Stimulated activated CD8-positive, alpha-beta memory T cell treated with anti-CD3 and anti-CD28 coated beads, Interleukin-12 subunit alpha, Interleukin-12 subunit beta, amount 100 ng/mL, for 4 hours (primary cell): ENCODE results near the gene CACNA1B.

Source experiments
- DNase-seq: peaks from one replicate; pipeline ENCODE4 v3.0.0-alpha.2; 2020; ENCODE audit warnings: low read depth

The CACNA1B gene

DNA sequence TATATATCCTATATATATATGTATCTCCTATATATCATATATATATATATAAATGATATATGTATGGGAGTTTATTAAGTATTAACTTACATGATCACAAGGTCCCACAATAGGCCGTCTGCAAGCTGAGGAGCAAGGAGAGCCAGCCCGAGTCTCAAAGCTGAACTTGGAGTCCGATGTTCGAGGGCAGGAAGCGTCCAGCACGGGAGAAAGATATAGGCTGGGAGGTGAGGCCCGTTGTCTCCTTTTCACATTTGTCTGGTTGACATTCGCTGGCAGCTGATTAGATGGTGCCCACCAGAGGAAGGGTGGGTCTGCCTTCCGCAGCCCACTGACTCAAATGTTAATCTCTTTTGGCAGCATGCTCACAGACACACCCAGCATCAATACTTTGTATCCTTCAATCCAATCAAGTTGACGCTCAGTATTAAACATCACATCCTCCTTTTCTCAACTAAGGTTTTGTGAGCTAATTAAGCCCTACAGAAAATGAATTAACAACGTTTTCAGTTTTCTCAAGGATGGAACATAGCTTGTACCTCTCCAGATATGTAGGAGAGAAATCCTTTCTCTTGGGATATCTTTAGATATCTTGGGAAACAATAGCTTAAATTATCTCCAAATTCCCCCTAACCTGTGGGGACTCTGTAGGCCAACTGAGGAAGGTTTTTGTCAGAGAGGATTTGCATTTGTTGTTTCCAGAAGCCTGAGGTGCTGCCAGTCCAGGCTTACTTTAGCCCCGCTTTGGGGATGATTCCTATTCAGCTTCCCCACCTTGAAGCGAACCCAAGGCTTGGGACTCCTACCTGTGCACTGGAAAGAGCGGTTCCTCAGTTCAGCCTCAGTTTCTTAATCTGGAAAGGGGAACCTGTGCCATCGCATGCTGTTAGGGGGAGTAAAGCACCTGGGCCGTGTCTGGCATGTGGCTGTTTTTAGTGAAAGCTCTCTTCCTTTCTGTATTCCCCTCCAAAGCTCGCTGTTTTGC lies 163.2 kb downstream of the CACNA1B start:
- no peak for DNase-seq

DNA sequence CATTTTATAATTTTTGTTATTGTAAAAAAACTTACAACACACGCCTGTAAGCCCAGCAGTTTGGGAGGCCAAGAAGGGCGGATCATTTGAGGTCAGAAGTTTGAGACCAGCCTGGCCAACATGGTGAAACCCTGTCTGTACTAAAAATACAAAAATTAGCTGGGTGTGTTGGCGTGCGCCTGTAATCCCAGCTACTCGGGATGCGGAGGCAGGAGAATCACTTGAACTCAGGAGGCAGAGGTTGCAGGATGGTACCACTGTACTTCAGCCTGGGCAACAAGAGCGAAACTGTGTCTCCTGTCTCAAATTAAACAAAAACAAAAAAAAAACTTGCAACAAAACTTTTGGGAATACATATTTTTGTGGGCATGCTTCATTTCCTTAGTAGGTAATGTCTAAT lies 164.6 kb downstream of the CACNA1B start:
- no peak for DNase-seq

DNA sequence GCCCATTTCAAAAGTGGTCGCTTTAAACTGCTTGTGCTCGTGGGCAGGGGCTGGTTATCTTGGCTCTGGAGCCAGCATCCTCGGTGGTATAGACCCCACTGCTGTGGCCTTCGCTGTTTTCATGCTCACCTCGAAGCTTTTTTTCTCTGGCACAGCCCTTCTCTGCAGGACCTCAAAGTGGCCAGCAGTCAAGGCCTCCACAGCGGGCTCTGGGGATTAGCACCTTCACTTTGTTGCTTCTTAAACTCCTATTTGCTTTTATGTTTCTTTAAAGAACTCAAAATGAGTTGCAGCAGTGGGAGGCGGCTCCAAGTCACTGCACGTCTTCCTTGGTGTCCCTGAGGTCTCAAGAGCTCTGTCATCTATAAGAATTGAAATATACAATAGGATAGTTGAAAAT lies 165.1 kb downstream of the CACNA1B start:
- no peak for DNase-seq

DNA sequence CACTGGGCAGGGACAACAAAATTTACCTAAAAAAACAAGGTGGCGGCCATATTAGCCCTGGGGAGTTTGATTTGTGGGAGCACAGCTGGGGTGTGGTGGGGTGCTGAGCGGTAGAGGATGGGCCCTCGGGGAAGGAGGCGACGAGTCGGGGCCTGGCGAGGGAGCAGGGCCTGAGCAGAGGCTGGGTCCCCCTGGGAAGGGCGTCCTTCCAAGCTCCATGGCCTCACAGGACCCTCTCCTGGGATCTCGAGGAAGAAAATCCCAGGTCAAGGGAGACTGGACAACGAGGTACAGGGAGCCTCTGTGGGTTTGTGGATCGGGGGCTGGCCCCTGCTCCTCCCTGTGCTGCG lies 165.5 kb downstream of the CACNA1B start:
- no peak for DNase-seq

DNA sequence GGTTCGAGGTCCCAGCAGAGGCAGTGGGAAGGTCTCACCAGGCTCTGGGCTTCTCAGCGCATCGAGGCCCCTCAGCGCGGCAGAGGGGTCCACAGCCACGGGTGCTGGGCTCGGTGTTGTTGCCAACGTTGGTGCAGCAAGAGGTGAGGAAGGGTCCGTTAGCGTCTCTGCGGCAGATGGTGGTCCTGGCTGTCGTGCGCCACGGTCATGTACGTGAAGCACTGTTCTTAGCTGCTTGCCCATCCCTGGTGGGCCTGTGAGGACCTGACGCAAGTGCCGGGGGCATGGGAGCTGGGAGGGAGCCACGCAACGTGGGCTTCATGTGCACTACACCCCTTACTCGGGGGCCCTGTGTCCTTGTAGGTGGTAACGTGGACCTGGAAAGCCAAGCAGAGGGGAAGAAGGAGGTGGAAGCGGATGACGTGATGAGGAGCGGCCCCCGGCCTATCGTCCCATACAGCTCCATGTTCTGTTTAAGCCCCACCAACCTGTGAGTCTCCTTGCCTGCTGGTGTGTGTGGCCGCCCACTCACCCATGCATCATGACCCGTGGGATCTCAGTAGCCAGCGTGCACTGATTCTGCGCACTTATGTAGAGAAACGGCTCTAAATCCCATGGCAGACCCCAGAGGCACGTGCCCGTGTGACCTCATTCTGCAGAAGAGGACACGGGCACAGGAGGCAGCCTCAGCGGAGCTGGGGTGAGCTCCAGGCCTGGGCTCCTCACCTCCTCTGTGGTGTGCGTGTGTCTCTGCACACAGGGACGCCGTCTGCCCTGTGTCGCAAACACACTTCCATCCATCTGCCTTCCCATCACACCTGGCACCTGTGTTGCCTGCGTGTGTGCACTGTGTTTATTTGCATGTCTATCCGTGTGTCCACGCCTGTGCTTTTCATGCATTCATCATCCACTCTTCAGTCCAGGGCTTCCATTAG lies 166.1 kb downstream of the CACNA1B start:
- DNase-seq, result no peak

DNA sequence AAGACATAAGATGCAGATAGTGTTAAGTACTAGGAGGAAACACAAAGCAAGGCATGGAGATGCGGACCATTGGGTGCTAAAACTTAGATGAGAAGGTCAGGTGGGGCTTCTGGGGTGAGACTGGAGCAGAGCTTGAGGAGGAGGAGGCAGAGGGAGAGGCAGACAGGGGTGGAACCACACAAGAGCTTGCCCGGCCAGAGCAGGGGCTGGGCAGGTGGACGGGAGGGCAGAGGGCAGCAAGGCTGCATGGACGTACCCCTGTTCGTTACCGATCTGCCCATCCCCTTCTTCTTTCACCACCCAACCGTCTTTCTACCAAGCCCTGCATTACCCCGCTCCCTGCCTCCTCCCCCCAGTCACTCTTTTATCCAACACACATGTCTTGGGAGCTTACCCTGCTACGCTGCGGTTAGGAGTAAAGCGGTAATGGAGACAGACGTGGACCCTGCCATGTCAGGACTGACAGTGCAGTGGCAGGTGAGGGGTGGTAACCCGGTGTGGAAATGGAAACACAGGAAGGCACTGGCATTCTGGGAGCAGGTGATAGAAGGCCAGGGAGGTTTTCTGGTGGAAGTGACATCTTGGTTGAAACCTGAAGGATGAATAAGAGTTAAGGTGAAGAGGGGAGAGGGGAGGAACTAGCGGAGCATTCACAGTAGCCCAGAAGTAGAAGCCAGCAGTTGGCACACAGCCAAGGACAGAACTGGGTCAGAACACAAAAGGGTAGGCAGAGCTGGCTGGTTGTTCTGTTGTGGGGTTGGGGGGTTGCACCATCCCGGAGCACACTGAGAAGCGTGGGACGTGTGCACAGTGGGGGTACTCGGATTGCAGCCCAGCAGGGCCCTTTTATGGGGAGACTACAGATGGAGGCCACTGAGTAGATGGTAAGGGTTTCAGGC lies 167.2 kb downstream of the CACNA1B start:
- DNase-seq, result no peak

DNA sequence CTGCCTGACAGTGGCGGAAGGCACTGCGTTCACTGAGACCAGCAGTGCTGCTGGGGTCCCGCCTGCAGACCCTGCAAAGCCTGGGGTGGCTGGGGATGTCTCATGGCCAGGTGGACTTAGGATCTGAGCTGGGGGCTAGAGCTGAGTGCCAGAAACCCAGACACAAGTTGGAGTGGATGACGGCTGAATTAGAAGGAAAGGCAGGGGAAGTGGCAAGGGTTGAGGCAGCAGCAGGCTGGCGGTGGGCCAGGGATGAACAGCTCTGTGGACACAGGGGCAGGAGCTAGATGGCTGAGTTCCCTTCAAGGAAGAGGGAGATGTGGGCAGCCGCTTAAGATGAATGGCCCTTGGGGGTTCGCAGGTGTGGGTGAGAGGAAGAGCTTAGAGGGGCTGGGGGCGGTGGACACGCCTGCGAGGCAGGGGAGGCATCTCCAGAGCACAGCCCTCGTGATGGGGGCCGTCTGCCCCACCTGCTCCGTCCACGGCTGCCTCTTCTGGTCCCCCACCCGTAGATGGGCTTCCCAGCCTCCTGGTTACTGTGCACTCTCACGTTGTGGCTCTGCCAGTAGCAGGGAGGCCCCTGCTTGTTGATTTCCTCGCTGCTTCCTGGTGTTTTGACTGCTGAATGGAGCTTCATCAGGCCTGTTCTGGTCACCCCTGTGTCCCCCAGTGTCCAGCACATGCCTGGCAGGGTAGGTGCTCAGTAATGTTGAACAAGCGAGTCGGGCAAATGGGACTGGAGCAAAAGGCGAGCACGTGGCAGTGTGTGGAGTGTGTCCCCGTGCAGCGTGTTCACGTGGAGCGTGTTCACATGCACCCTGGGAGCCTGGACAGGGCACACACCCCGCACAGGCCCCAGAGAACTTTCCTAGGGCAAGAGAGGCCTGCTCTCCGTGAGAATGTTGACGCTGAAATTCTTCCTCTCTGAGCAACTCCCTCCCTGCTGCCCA lies 168.2 kb downstream of the CACNA1B start:
- DNase-seq, result no peak

DNA sequence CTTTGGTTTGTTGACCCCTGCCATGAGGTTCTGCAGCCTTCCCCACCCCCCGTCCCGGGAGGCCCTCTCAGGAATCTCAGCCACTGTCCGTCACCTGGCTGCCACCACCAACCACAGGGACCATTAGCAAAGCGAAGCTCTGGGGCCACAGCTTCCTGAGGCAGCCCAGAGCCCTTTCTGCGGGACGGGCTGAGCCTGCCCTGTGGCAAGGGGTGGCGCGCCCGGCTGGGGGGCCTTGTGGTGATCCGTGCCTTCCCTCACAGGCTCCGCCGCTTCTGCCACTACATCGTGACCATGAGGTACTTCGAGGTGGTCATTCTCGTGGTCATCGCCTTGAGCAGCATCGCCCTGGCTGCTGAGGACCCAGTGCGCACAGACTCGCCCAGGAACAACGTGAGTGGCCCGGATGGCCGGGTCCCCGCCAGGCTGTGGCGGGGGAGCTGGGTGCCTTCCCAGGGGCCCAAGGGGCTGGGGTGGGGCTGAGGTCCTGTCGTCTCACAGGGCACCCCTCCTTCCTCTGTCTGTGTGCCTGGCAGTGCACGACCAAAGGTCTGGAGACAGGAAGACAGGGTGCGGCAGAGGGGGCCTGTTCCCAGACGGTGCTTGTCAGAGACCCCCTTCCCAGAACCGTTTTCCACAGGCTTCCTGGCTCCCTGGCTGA lies 169.2 kb downstream of the CACNA1B start:
- DNase-seq, result no peak

DNA sequence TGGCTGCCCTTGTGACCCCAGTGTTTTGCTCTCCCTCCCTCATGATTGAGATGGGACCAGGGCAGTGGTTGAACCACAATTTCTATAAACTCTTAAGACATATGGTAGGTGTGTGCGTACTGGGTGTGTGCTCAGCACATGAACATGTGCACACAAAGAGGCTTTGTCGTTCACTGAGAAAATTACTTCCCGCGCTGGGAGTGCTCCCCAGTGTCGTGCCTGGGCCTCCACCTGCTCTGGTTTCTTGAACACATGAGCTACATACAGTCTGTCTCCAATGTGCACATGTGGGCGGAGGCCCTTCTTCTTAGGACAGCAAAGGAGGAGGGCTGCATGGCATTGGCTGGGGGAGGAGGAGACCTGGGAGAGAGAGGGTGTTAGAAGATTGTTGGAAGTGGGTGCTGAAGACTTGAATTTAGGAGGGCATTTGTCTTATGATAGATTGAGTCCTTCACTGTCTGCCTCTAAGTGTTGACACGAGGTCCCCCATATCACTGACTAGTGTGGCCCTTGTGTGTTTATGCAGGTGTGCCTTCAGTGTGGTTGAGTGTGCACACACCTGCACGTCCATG lies 170.0 kb downstream of the CACNA1B start:
- DNase-seq, result no peak

DNA sequence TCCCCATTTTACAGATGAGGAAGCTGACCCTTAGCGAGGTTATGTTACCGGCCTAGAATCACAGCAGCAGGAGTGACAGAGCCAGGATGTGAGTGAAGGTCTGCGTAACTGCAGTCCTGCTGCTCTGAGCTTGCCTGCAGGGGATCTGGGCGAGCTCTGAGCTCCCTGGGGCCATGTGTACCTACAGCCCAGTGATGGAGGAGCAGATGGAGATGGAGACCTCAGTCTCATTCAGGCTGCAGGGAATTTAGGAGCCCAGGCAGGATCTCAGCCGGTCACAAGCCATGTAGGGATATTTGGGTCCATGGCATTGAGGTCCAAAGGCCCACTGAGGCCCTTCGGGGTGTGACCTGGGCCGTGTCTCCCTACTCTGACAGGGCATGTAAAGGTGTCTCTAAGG lies 170.6 kb downstream of the CACNA1B start:
- no peak for DNase-seq

DNA sequence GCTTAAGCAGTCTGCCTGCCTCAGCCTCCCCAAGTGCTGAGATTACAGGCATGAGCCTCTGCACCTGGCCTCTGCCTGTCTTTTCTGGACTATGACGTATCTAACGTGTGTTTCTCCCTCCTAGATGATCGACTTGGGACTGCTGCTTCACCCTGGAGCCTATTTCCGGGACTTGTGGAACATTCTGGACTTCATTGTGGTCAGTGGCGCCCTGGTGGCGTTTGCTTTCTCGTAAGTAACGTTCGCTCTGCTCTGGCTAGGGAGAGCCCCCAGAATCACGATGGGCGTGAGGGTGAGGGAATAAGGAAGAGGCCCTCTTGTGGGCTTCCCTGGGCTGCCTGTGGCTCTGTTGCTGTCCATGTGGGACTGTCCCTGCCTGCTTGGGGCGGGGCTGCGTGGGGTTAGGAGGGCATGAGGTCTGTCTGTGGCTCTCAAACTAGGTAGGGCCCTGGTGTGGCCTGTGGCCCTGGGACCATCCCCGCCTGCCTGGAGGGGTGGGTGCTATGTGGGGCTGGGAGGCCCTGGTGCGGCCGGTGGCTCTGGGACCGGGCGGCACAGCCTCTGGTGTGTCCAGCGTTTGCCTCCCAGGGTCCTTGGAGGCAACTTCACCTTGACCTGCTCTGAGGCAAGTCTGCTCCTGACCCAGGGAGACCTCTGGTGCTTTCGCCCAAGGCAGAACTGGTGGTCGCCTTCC lies 171.7 kb downstream of the CACNA1B start:
- DNase-seq, result no peak

DNA sequence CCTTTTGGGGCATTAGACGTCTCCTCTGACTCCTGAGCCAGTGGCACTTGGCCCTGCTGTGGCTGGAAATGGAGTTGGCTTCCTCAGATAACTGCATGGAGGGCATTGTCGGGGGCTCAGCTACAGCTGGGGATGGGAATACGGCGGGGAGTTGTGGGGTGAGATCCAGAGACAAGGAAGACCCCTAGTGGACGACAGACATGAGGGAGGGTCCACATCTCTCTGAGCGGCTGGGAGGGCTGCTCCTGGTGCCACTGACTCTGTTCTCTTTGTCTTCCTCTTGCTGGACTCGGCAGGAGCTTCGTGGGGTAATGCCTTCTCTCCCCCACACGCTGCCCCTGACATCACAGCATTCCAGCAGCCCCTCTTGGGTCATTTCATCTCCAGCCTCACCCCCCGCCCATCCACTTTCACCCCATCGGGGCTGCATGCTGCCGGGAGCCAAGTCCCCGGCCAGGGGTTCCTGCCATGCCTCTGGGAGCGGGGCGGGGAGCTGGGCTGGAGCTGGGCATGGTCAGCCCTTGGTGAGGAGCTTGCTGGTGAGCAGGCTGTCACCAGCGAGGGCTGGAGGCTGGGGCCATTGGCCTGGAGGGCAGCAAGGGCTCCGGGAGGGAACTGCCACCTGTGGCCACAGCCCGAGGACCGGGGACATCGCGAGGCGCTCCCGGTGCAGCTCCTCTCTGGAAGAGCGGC lies 172.3 kb downstream of the CACNA1B start:
- DNase-seq, result no peak

DNA sequence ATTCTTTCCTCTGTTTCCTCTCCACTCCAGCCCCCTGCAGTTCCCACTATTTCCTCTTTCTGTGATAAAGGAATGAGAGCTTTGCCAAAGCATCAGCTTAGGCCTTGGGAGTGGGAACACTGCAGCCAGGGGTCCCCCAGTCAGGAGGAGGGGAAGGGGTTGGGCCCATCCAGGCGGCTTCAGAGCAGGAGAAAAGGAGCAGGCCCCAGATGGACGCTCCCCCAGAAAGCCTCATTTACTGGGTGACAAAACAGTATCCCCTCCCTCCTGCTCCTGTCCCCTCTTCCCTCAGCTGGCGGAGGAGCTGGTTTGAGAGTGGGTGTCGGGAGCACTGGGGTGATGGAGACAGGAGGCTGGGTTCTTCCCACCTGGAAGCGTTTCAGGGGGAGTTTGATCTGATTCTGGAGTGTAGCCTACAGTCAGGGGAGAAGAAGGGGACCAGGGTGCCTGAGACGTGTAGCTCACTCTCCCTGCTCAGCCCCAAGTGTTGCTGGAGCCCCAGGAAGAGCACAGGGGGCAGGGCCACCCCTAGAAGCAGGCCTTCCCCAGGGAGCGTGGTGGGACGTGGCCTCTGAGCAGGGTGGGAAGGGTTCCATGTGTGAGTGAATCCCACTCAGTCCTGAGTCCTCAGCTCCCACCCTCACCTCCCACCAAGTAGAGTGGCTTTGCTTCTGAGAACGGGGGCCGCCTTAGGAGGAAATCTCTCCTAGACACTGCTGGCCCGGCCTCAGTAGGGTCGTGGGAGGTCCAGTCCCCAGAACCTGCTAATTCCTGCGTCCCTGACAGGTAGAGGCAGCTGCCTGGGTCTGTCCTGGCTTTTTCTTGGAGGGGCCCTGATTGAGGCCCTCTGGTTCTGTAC lies 173.1 kb downstream of the CACNA1B start:
- DNase-seq, result no peak

DNA sequence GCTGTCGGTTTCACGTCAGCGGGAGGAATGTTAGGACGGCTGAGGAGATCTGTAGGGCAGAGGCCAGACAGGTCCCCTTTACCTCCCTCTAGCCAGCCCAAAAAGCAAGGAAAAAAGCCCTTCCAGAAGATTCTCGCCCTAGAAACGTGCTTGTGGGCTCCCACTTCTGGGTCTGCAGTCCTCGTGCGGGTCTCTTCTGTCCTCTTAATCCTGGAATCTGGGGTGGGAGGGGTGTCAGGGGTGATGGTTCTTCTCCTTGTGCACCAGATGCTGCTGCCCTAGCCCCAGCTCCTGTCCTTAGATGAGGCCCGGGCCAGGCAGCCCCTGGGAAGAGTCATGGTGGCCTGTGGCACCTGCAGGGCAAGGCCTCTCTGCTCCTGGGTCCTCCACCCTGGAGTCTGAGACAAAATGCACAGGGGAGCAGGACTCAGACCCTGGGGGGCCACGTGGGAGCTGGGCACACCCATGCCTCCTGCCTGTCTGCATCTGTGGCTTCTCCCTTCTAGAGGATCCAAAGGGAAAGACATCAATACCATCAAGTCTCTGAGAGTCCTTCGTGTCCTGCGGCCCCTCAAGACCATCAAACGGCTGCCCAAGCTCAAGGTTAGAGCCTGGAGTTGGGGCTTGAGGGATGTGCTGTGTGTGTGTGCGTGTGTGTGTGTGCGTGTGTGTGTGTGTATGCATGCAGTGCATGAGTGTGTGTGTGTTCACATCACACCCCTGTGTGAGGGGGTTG lies 174.2 kb downstream of the CACNA1B start:
- no peak for DNase-seq

DNA sequence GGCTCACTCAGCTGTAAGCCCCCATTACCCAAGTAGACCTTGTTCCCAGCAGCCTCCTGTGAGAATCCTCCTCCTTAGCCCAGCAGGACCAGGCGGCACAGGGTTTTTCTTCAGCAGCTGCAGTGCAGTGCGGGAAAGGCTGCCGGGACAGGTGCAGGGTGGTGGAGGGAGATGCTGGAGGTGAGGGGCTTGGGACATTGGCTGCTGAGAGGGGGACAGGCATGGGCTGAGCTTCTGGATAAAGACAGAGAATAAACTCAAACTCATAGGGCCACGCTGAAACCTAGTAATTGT lies 174.7 kb downstream of the CACNA1B start:
- no peak for DNase-seq

DNA sequence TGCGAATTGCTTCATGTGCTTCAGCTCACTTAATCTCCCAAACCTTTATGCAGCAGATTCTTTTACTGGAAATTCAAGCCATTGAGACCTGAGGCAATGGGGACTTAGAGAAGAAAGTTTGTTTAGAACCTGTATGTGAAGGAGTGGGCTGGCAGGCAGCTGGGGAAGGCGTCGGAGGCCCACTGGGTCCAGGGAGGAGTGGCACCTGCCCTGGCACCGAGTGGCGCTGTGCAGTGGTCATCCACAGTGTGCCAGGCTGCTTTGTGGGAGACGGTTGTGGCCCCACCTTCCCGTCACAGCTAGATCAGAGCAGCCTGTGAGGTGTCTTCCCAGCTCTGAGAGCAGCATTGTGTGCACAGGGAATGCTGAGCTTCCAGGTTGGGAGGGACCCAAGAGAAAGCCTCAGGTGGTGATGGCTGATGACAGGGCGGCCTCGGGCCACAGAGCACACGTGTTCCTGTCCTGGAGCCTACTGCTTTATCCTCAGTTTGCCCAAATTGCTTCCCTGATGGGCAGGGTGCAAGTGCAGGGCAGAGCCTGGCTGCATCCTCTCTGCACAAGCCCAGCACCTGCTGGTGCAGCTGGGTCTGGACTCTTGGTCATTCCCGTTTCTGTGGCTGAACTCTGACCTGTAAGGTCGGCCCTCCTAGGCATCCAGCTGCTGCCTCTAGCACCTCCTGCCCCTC lies 175.2 kb downstream of the CACNA1B start:
- DNase-seq, result no peak
